Liver (tissue), 9 donors: Measurements from ENCODE around the gene MRPS11. TPM values are rescaled to one million over a fixed set of nuclear protein-coding genes. Genes with fewer than 3 reads are reported as not detected.

ENCODE experiments used
- DNase-seq: peaks from one replicate; pipeline ENCODE4 v3.0.0-alpha.2; 2017; ENCODE audit warnings: low spot score
- H3K27ac ChIP-seq, 2 donors: one replicate each; pipeline ENCODE4 v1.7.0; 2013; ENCODE audit warnings: inconsistent platforms in 2 of 2, low read length in 2 of 2, control low read depth in 1 of 2, low read depth in 1 of 2, mild to moderate bottlenecking in 1 of 2
- H3K27me3 ChIP-seq, 4 donors: one replicate each; pipeline versions ENCODE4 v1.6.1 to v1.7.0; 2013; ENCODE audit warnings: low read length in 3 of 4, inconsistent platforms in 1 of 4, mild to moderate bottlenecking in 1 of 4, moderate library complexity in 1 of 4; ENCODE audit not compliant: control insufficient read depth in 4 of 4, insufficient read depth in 4 of 4
- H3K36me3 ChIP-seq, 4 donors: one replicate each; pipeline versions ENCODE4 v1.6.1 to v1.7.0; 2013; ENCODE audit warnings: low read length in 3 of 4, mild to moderate bottlenecking in 3 of 4, low read depth in 1 of 4, moderate library complexity in 1 of 4; ENCODE audit not compliant: control insufficient read depth in 4 of 4, insufficient read depth in 3 of 4
- H3K4me1 ChIP-seq, 4 donors: one replicate each; pipeline versions ENCODE4 v1.6.1 to v1.7.0; 2013; ENCODE audit warnings: low read length in 3 of 4, mild to moderate bottlenecking in 3 of 4, moderate library complexity in 1 of 4; ENCODE audit not compliant: control insufficient read depth in 4 of 4, insufficient read depth in 4 of 4
- H3K4me3 ChIP-seq, 3 donors: one replicate each; pipeline versions ENCODE4 v1.6.1 to v1.7.0; 2013; ENCODE audit warnings: low read length in 3 of 3, control low read depth in 1 of 3, low read depth in 1 of 3, mild to moderate bottlenecking in 1 of 3
- H3K9ac ChIP-seq, 2 donors: one replicate each; pipeline ENCODE4 v1.7.0; 2013; ENCODE audit warnings: low read length in 2 of 2, mild to moderate bottlenecking in 2 of 2, moderate library complexity in 2 of 2, control low read depth in 1 of 2, low read depth in 1 of 2
- H3K9me3 ChIP-seq, 4 donors: one replicate each; pipeline versions ENCODE4 v1.6.1 to v1.7.0; 2013; ENCODE audit warnings: low read length in 3 of 4; ENCODE audit not compliant: control insufficient read depth in 4 of 4
- EGR1 ChIP-seq, 2 donors: IDR thresholded peaks; 2 replicates each; pipeline ENCODE4 v1.6.1; 2016 to 2018; ENCODE audit warnings: antibody characterized with exemption in 2 of 2, low read depth in 2 of 2
- FOXA1 ChIP-seq: IDR thresholded peaks from 2 replicates; pipeline ENCODE4 v1.6.1; 2016; ENCODE audit warnings: antibody characterized with exemption
- FOXA2 ChIP-seq: IDR thresholded peaks from 2 replicates; pipeline ENCODE4 v1.6.1; 2016; ENCODE audit warnings: antibody characterized with exemption
- GABPA ChIP-seq, 2 donors: IDR thresholded peaks in 1 of 2; conservative IDR thresholded peaks in 1 of 2; 2 replicates each; pipeline ENCODE4 v1.6.1; 2016; ENCODE audit warnings: antibody characterized with exemption in 2 of 2, mild to moderate bottlenecking in 1 of 2, moderate library complexity in 1 of 2
- HNF4A ChIP-seq, 2 donors: conservative IDR thresholded peaks; 2 replicates each; pipeline ENCODE4 v1.6.1; 2016; ENCODE audit warnings: antibody characterized with exemption in 2 of 2, mild to moderate bottlenecking in 2 of 2
- HNF4G ChIP-seq: IDR thresholded peaks from 2 replicates; pipeline ENCODE4 v1.6.1; 2016; ENCODE audit warnings: antibody characterized with exemption
- JUND ChIP-seq, 2 donors: IDR thresholded peaks; 2 replicates each; pipeline ENCODE4 v1.6.1; 2016; ENCODE audit warnings: antibody characterized with exemption in 2 of 2
- NR2F2 ChIP-seq: IDR thresholded peaks from 2 replicates; pipeline ENCODE4 v1.6.1; 2016; ENCODE audit warnings: antibody characterized with exemption
- RAD21 ChIP-seq, 2 donors: IDR thresholded peaks; 2 replicates each; pipeline ENCODE4 v1.6.1; 2016; ENCODE audit warnings: antibody characterized with exemption in 2 of 2, mild to moderate bottlenecking in 2 of 2
- RXRA ChIP-seq, 2 donors: IDR thresholded peaks; 2 replicates each; pipeline ENCODE4 v1.6.1; 2017 to 2018; ENCODE audit warnings: antibody characterized with exemption in 2 of 2, mild to moderate bottlenecking in 1 of 2
- SP1 ChIP-seq: IDR thresholded peaks from 2 replicates; pipeline ENCODE4 v1.6.1; 2018; ENCODE audit warnings: antibody characterized with exemption, mild to moderate bottlenecking
- TAF1 ChIP-seq: conservative IDR thresholded peaks from 2 replicates; pipeline ENCODE4 v1.6.1; 2016; ENCODE audit warnings: antibody characterized with exemption, mild to moderate bottlenecking
- YY1 ChIP-seq: IDR thresholded peaks from 2 replicates; pipeline ENCODE4 v1.6.1; 2016; ENCODE audit warnings: antibody characterized with exemption, mild to moderate bottlenecking
- WGBS: extraction: QIAGEN DNeasy Blood & Tissue Kit; methylation state at CpG from one replicate; pipeline ENCODE4 v1.1.7; 2013; 5-methylcytosine and 5-hydroxymethylcytosine counted together
- polyA plus RNA-seq, 2 donors: library from polyadenylated mRNA; stranded (reverse) in 1 of 2; unstranded in 1 of 2; fragments of 200-250 nt in 1 of 2; fragments of >200 nt in 1 of 2; fragmentation: Nextera tagmentation in 1 of 2; extraction: Ambion mirVana in 1 of 2; gene quantifications; one replicate each; pipeline versions ENCODE4 v1.2.1 to v1.2.3, GENCODE V29; 2013 to 2015
- total RNA-seq, 2 donors: library from RNA; depleted of rRNA; stranded (reverse); fragments of >200 nt; gene quantifications; one replicate each; pipeline ENCODE4 v1.2.3, GENCODE V29; 2014
- TF ChIP-seq, protein P1 (sequence below): IDR thresholded peaks from 2 replicates; pipeline ENCODE4 v1.6.1; 2016; ENCODE audit warnings: antibody characterized with exemption
- TF ChIP-seq, protein P2 (sequence below): fragments of 150-350 bp; IDR thresholded peaks from 2 replicates; pipeline ENCODE4 v1.5.1; 2017; ENCODE audit warnings: improper control_type of control experiment, low read depth, low read length; ENCODE audit not compliant: missing input control
- TF ChIP-seq, protein P3 (sequence below): IDR thresholded peaks from 2 replicates; pipeline ENCODE4 v1.6.1; 2016; ENCODE audit warnings: antibody characterized with exemption
- TF ChIP-seq, protein P4 (sequence below): IDR thresholded peaks from 2 replicates; pipeline ENCODE4 v1.6.1; 2016; ENCODE audit warnings: antibody characterized with exemption, mild to moderate bottlenecking
- TF ChIP-seq, protein P5 (sequence below): IDR thresholded peaks from 2 replicates; pipeline ENCODE4 v1.6.1; 2016; ENCODE audit warnings: antibody characterized with exemption
- donor health status: healthy.
- donor health status: healthy.
- donor health status: healthy.
- donor health status: healthy.
- donor health status: healthy.

The MRPS11 gene
- total and polyA plus RNA-seq, 4 donors, result 20.5 to 54.4 (median 32.3) TPM

DNA sequence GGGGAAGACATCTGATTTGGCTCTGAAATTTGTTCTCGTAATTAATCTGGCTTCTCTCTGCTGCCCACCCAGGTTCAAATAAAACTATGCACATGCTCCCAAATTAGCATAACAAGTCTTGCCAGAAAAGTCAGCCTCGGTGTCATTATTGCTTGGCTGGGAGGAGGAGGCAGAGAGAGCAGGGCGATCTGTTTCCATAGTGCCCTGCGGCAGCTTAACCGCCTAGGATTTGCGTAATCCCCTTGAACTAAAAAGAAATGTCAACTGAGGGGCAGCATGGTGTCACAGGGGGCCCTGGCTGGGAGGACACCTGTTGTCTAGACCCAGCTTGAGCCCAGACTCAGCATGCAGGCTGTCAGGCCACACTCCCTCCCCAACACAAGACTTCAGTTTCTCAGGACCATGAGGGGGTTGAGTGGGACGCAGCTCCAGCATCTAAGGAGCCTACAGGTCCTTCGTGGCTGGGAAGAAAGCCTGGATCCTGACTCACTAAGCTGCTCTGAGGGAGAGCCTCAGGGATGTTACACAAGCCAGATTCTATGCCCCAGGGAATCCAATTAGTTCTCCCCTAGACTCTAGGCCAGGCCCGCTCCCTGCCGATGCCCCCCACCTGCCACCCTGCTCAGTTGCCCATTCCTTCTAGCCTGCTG lies 17.3 kb downstream of the MRPS11 start:
- Histone ChIP-seq H3K9me3 (no peaks in the 10 kb centered on the region), H3K4me3 (no peak overlapping the region), H3K4me1 (no peaks in the 10 kb centered on the region), H3K9ac (no peak overlapping the region), H3K36me3 (peaks cover 0 to 2% (median 0%) of the 10 kb centered on the region in 4 donors), H3K27ac (no peak overlapping the region), H3K27me3 (no peaks in the 10 kb centered on the region)
- TF ChIP-seq, protein P1, sequence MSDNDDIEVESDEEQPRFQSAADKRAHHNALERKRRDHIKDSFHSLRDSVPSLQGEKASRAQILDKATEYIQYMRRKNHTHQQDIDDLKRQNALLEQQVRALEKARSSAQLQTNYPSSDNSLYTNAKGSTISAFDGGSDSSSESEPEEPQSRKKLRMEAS, result no peak
- TF ChIP-seq HNF4A (conservative IDR thresholded peaks at IDR 0.05) (no peak), YY1 (no peak), HNF4G (no peak), NR2F2 (no peak), JUND (IDR thresholded peaks at IDR 0.05) (no peak), FOXA1 (no peak), GABPA (IDR thresholded peaks at IDR 0.05 in 1 of 2, conservative IDR thresholded peaks at IDR 0.05 in 1 of 2) (no peak), RXRA (IDR thresholded peaks at IDR 0.05) (no peak), EGR1 (IDR thresholded peaks at IDR 0.05; ENCODE audit: low read depth in 2 of 2) (no peak), FOXA2 (no peak), RAD21 (IDR thresholded peaks at IDR 0.05) (no peak), SP1 (no peak), TAF1 (no peak)
- TF ChIP-seq, protein P2, sequence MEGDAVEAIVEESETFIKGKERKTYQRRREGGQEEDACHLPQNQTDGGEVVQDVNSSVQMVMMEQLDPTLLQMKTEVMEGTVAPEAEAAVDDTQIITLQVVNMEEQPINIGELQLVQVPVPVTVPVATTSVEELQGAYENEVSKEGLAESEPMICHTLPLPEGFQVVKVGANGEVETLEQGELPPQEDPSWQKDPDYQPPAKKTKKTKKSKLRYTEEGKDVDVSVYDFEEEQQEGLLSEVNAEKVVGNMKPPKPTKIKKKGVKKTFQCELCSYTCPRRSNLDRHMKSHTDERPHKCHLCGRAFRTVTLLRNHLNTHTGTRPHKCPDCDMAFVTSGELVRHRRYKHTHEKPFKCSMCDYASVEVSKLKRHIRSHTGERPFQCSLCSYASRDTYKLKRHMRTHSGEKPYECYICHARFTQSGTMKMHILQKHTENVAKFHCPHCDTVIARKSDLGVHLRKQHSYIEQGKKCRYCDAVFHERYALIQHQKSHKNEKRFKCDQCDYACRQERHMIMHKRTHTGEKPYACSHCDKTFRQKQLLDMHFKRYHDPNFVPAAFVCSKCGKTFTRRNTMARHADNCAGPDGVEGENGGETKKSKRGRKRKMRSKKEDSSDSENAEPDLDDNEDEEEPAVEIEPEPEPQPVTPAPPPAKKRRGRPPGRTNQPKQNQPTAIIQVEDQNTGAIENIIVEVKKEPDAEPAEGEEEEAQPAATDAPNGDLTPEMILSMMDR, result no peak
- TF ChIP-seq, protein P3, sequence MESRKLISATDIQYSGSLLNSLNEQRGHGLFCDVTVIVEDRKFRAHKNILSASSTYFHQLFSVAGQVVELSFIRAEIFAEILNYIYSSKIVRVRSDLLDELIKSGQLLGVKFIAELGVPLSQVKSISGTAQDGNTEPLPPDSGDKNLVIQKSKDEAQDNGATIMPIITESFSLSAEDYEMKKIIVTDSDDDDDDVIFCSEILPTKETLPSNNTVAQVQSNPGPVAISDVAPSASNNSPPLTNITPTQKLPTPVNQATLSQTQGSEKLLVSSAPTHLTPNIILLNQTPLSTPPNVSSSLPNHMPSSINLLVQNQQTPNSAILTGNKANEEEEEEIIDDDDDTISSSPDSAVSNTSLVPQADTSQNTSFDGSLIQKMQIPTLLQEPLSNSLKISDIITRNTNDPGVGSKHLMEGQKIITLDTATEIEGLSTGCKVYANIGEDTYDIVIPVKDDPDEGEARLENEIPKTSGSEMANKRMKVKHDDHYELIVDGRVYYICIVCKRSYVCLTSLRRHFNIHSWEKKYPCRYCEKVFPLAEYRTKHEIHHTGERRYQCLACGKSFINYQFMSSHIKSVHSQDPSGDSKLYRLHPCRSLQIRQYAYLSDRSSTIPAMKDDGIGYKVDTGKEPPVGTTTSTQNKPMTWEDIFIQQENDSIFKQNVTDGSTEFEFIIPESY, result no peak
- TF ChIP-seq, protein P4, sequence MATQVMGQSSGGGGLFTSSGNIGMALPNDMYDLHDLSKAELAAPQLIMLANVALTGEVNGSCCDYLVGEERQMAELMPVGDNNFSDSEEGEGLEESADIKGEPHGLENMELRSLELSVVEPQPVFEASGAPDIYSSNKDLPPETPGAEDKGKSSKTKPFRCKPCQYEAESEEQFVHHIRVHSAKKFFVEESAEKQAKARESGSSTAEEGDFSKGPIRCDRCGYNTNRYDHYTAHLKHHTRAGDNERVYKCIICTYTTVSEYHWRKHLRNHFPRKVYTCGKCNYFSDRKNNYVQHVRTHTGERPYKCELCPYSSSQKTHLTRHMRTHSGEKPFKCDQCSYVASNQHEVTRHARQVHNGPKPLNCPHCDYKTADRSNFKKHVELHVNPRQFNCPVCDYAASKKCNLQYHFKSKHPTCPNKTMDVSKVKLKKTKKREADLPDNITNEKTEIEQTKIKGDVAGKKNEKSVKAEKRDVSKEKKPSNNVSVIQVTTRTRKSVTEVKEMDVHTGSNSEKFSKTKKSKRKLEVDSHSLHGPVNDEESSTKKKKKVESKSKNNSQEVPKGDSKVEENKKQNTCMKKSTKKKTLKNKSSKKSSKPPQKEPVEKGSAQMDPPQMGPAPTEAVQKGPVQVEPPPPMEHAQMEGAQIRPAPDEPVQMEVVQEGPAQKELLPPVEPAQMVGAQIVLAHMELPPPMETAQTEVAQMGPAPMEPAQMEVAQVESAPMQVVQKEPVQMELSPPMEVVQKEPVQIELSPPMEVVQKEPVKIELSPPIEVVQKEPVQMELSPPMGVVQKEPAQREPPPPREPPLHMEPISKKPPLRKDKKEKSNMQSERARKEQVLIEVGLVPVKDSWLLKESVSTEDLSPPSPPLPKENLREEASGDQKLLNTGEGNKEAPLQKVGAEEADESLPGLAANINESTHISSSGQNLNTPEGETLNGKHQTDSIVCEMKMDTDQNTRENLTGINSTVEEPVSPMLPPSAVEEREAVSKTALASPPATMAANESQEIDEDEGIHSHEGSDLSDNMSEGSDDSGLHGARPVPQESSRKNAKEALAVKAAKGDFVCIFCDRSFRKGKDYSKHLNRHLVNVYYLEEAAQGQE, result no peak
- TF ChIP-seq, protein P5, sequence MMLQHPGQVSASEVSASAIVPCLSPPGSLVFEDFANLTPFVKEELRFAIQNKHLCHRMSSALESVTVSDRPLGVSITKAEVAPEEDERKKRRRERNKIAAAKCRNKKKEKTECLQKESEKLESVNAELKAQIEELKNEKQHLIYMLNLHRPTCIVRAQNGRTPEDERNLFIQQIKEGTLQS, result no peak
- DNase-seq, result no peak
- 68% methylated on average over 10 of the region's 10 CpGs for WGBS
